Measurements from ENCODE around the gene FBXO46. TPM values are rescaled to one million over a fixed set of nuclear protein-coding genes. Genes with fewer than 3 reads are reported as not detected.

Gene FBXO46
- total and polyA plus RNA-seq, 2 donors (not counting 1 experiment from before 2014, with no cell fraction given), result 19.9 to 44.5 TPM

- TF ChIP-seq, protein P1, sequence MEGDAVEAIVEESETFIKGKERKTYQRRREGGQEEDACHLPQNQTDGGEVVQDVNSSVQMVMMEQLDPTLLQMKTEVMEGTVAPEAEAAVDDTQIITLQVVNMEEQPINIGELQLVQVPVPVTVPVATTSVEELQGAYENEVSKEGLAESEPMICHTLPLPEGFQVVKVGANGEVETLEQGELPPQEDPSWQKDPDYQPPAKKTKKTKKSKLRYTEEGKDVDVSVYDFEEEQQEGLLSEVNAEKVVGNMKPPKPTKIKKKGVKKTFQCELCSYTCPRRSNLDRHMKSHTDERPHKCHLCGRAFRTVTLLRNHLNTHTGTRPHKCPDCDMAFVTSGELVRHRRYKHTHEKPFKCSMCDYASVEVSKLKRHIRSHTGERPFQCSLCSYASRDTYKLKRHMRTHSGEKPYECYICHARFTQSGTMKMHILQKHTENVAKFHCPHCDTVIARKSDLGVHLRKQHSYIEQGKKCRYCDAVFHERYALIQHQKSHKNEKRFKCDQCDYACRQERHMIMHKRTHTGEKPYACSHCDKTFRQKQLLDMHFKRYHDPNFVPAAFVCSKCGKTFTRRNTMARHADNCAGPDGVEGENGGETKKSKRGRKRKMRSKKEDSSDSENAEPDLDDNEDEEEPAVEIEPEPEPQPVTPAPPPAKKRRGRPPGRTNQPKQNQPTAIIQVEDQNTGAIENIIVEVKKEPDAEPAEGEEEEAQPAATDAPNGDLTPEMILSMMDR (IDR thresholded peaks at IDR 0.05), result no peak
- no peak for TF ChIP-seq EZH2 (IDR thresholded peaks at IDR 0.05; ENCODE audit: borderline replicate concordance, insufficient read depth, low read depth, low read length, poor library complexity, severe bottlenecking)
- Histone ChIP-seq H3K9me3 (ENCODE audit: control extremely low read depth in 1 of 3, control insufficient read depth in 2 of 3, insufficient read depth in 1 of 3, low read length in 2 of 3) (no peaks in the 10 kb centered on the region), H2AFZ (ENCODE audit: insufficient read depth, low read depth, low read length, poor library complexity, severe bottlenecking) (no peak overlapping the region), H3K79me2 (ENCODE audit: control insufficient read depth, insufficient read depth, low read length) (no peaks in the 10 kb centered on the region), H3K27me3 (replicated peaks in 1 of 4; ENCODE audit: control extremely low read depth in 1 of 4, control insufficient read depth in 3 of 4, insufficient read depth in 4 of 4, low read length in 3 of 4) (peaks cover 0 to 8% (median 2%) of the 10 kb centered on the region in 4 experiments), H4K20me1 (ENCODE audit: control insufficient read depth, insufficient read depth, low read length, poor library complexity, severe bottlenecking) (no peaks in the 10 kb centered on the region), H3K4me3 (ENCODE audit: control extremely low read depth in 1 of 5, extremely low read depth in 1 of 5, insufficient read depth in 1 of 5, low read depth in 2 of 5, low read length in 4 of 5) (no peak overlapping the region), H3K4me2 (replicated peaks; ENCODE audit: low read depth, low read length, poor library complexity, severe bottlenecking) (no peak overlapping the region), H3K27ac (ENCODE audit: low read length in 2 of 2) (no peak overlapping the region), H3K36me3 (replicated peaks in 1 of 2; ENCODE audit: control extremely low read depth in 1 of 2, control insufficient read depth in 1 of 2, extremely low read depth in 1 of 2, insufficient read depth in 2 of 2, low read length in 1 of 2) (no peaks in the 10 kb centered on the region), H3K4me1 (ENCODE audit: control insufficient read depth in 2 of 2, insufficient read depth in 2 of 2, low read length in 2 of 2) (no peaks in the 10 kb centered on the region), H3K9ac (ENCODE audit: low read length) (no peak overlapping the region)
- CTCF ChIA-PET, result no interaction called here
- WGBS (ENCODE audit: insufficient coverage), result 98% methylated on average over 5 of the region's 6 CpGs
- Mint-ChIP-seq H3K27me3 (peaks cover 14% of the 10 kb centered on the region), H3K9me3 (ENCODE audit: insufficient read depth) (no peaks in the 10 kb centered on the region), H3K4me3 (no peak overlapping the region), H3K27ac (no peak overlapping the region), H3K4me1 (no peaks in the 10 kb centered on the region)
- POLR2A ChIA-PET, result no interaction called here
- DNase-seq, result no peak
- no peak for ATAC-seq (ENCODE audit: low read depth)
- intact Hi-C loops (cut with micrococcal nuclease), result no loop called here
Observed at GRCh38 chr19:45745606-45746005, 14.9 kb upstream of the FBXO46 start.

DNA sequence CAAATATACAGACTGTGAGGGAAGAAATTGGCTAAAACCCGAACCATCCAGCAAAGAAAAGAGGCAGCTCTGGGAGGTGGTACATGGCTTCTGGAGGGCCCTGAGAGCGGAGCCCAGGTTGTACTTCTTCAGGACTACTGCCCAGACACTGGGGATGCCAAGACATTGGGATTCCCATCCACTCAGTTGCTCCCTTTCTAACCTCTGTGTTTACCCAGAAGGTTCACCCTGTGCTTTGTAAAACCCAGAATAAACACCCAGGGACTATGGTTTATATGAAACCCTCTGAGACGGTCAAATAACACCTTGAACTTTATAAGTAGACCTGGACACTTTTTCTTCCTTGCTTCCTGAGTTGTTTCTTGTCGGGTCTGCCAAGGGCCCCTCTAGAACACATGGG is 12.3 kb upstream of the FBXO46 start:
- Mint-ChIP-seq H3K27me3 (peaks cover 20% of the 10 kb centered on the region), H3K27ac (no peak overlapping the region), H3K4me1 (no peaks in the 10 kb centered on the region), H3K9me3 (ENCODE audit: insufficient read depth) (no peaks in the 10 kb centered on the region), H3K4me3 (no peak overlapping the region)
- H3K4me2 ChIP-seq (replicated peaks; ENCODE audit: low read depth, low read length, poor library complexity, severe bottlenecking), result no peak overlapping the region
- no peaks in the 10 kb centered on the region for H3K79me2 ChIP-seq (ENCODE audit: control insufficient read depth, insufficient read depth, low read length)
- H3K9ac ChIP-seq (ENCODE audit: low read length), result no peak overlapping the region
- peaks cover 0 to 8% (median 2%) of the 10 kb centered on the region in 4 experiments for H3K27me3 ChIP-seq (replicated peaks in 1 of 4; ENCODE audit: control extremely low read depth in 1 of 4, control insufficient read depth in 3 of 4, insufficient read depth in 4 of 4, low read length in 3 of 4)
- POLR2A ChIA-PET, result no interaction called here
- TF ChIP-seq, protein P1 (IDR thresholded peaks at IDR 0.05), result no peak
- TF ChIP-seq EZH2 (IDR thresholded peaks at IDR 0.05; ENCODE audit: borderline replicate concordance, insufficient read depth, low read depth, low read length, poor library complexity, severe bottlenecking), result no peak
- H3K9me3 ChIP-seq (ENCODE audit: control extremely low read depth in 1 of 3, control insufficient read depth in 2 of 3, insufficient read depth in 1 of 3, low read length in 2 of 3), result no peaks in the 10 kb centered on the region
- H3K4me1 ChIP-seq (ENCODE audit: control insufficient read depth in 2 of 2, insufficient read depth in 2 of 2, low read length in 2 of 2), result no peaks in the 10 kb centered on the region
- CTCF ChIA-PET, result no interaction called here
- H4K20me1 ChIP-seq (ENCODE audit: control insufficient read depth, insufficient read depth, low read length, poor library complexity, severe bottlenecking), result no peaks in the 10 kb centered on the region
- no peak for DNase-seq
- intact Hi-C loops (cut with micrococcal nuclease), result no loop called here
- no peak for ATAC-seq (ENCODE audit: low read depth)
- H2AFZ ChIP-seq (ENCODE audit: insufficient read depth, low read depth, low read length, poor library complexity, severe bottlenecking), result no peak overlapping the region
- H3K36me3 ChIP-seq (replicated peaks in 1 of 2; ENCODE audit: control extremely low read depth in 1 of 2, control insufficient read depth in 1 of 2, extremely low read depth in 1 of 2, insufficient read depth in 2 of 2, low read length in 1 of 2), result no peaks in the 10 kb centered on the region
- no peak overlapping the region for H3K4me3 ChIP-seq (ENCODE audit: control extremely low read depth in 1 of 5, extremely low read depth in 1 of 5, insufficient read depth in 1 of 5, low read depth in 2 of 5, low read length in 4 of 5)
- 91% methylated on average over 1 of the region's 4 CpGs for WGBS (ENCODE audit: insufficient coverage)
- H3K27ac ChIP-seq (ENCODE audit: low read length in 2 of 2), result no peak overlapping the region
